H1 (cell line): ENCODE measurements around the gene ARMH4. TPM values are rescaled to one million over a fixed set of nuclear protein-coding genes. Genes with fewer than 3 reads are reported as not detected.

ENCODE experiments used
- CHD7 ChIP-seq: fragments of 300-600 bp; sonication (generic); IDR thresholded peaks from 2 replicates; pipeline ENCODE4 v1.7.1; 2012; ENCODE audit warnings: low read length, moderate library complexity, mild to moderate bottlenecking, inconsistent platforms; ENCODE audit not compliant: insufficient replicate concordance
- EGR1 ChIP-seq: IDR thresholded peaks from 2 replicates; pipeline ENCODE4 v1.6.1; 2011; ENCODE audit warnings: low read depth, low read length, borderline replicate concordance
- GABPA ChIP-seq: IDR thresholded peaks from 2 replicates; pipeline ENCODE4 v1.6.1; 2011; ENCODE audit warnings: mild to moderate bottlenecking, low read length, moderate library complexity, borderline replicate concordance; ENCODE audit not compliant: insufficient read depth
- JUND ChIP-seq: IDR thresholded peaks from 2 replicates; pipeline ENCODE4 v1.6.1; 2011; ENCODE audit warnings: mild to moderate bottlenecking, improper control_type of control experiment, low read length
- MAX ChIP-seq: IDR thresholded peaks from 2 replicates; pipeline ENCODE4 v1.6.1; 2012; ENCODE audit warnings: inconsistent platforms
- NANOG ChIP-seq: IDR thresholded peaks from 2 replicates; pipeline ENCODE4 v1.6.1; 2011; ENCODE audit warnings: low read length, low read depth, mild to moderate bottlenecking, inconsistent platforms; ENCODE audit not compliant: insufficient read depth, poor library complexity, severe bottlenecking
- RBBP5 ChIP-seq: IDR thresholded peaks from 2 replicates; pipeline ENCODE4 v1.7.1; 2012; ENCODE audit warnings: low read depth, mild to moderate bottlenecking, inconsistent platforms, low read length, moderate library complexity, borderline replicate concordance
- SP4 ChIP-seq: IDR thresholded peaks from 2 replicates; pipeline ENCODE4 v1.6.1; 2012; ENCODE audit warnings: low read length, inconsistent platforms
- TAF7 ChIP-seq: optimal IDR thresholded peaks from 2 replicates; pipeline ENCODE3; 2011; ENCODE audit warnings: low read depth, mild to moderate bottlenecking, inconsistent platforms, low read length, moderate library complexity, borderline replicate concordance
- TBP ChIP-seq: IDR thresholded peaks from 2 replicates; pipeline ENCODE4 v1.6.1; 2011; ENCODE audit warnings: low read depth, low read length, improper control_type of control experiment
- USF2 ChIP-seq: IDR thresholded peaks from 2 replicates; pipeline ENCODE4 v1.6.1; 2011; ENCODE audit warnings: low read length, improper control_type of control experiment
- polyA plus RNA-seq, 7 experiments: library from polyadenylated mRNA; depleted of rRNA in 3 of 7; stranded (reverse) in 5 of 7; unstranded in 2 of 7; fragments of >200 nt in 5 of 7; fragments of 200-250 nt in 2 of 7; gene quantifications; 1 replicate in 5 of 7; 2 replicates in 1 of 7; 4 replicates in 1 of 7; pipeline versions ENCODE4 v1.2.1 to v1.2.3, GENCODE V29; 2011 to 2013; ENCODE audit warnings: missing spikeins in 2 of 7, mixed read lengths in 2 of 7
- total RNA-seq: library from RNA; stranded (reverse); fragmentation: NEBNext Ultra II Directional; extraction: Animal tissue kit (Norgen Biotek cat#: 25700); gene quantifications from 2 replicates; pipeline ENCODE4 v1.2.1, GENCODE V29; 2021

The ARMH4 gene
- total and polyA plus RNA-seq, 2 of the 8 experiments (the other 6 are each of a cell fraction or from before 2014, with no cell fraction given): 7.1 to 25.4 TPM

- no peak for TF ChIP-seq CHD7
- no peak for TF ChIP-seq TAF7
- TF ChIP-seq GABPA: no peak
- TF ChIP-seq TBP: no peak
- no peak for TF ChIP-seq SP4
- no peak for TF ChIP-seq USF2
- TF ChIP-seq RBBP5: no peak
- no peak for TF ChIP-seq JUND
- TF ChIP-seq NANOG: no peak
- TF ChIP-seq MAX: no peak
- no peak for TF ChIP-seq EGR1
Observed at GRCh38 chr14:58059126-58059525, 92.9 kb downstream of the ARMH4 start (continued).
